Activated naive CD4-positive, alpha-beta T cell treated with anti-CD3 and anti-CD28 coated beads, Interleukin-2, amount 50 U/mL, for 24 hours (primary cell): ENCODE measurements around the gene FMC1.
A peak's percentile ranks its signal among the peaks of the same experiment; 100 is the strongest.
"Not testable (repeated sequence)": the region's sequence is repeated elsewhere in the genome, so short reads cannot be mapped to it uniquely, and the experiment has no call there.

Experiments
- H3K27ac Mint-ChIP-seq: one replicate; pipeline ENCODE4 v1.8.0; 2021; ENCODE audit warnings: mild to moderate bottlenecking, mixed read lengths
- H3K27me3 Mint-ChIP-seq: one replicate; pipeline ENCODE4 v1.8.0; 2021; ENCODE audit warnings: mixed read lengths
- H3K36me3 Mint-ChIP-seq: one replicate; pipeline ENCODE4 v1.8.0; 2021; ENCODE audit warnings: mixed read lengths
- H3K4me1 Mint-ChIP-seq: one replicate; pipeline ENCODE4 v1.8.0; 2021; ENCODE audit warnings: mixed read lengths
- H3K4me3 Mint-ChIP-seq: one replicate; pipeline ENCODE4 v1.8.0; 2021; ENCODE audit warnings: mild to moderate bottlenecking, mixed read lengths
- H3K9me3 Mint-ChIP-seq: one replicate; pipeline ENCODE4 v1.8.0; 2021; ENCODE audit warnings: mixed read lengths

Gene FMC1

DNA sequence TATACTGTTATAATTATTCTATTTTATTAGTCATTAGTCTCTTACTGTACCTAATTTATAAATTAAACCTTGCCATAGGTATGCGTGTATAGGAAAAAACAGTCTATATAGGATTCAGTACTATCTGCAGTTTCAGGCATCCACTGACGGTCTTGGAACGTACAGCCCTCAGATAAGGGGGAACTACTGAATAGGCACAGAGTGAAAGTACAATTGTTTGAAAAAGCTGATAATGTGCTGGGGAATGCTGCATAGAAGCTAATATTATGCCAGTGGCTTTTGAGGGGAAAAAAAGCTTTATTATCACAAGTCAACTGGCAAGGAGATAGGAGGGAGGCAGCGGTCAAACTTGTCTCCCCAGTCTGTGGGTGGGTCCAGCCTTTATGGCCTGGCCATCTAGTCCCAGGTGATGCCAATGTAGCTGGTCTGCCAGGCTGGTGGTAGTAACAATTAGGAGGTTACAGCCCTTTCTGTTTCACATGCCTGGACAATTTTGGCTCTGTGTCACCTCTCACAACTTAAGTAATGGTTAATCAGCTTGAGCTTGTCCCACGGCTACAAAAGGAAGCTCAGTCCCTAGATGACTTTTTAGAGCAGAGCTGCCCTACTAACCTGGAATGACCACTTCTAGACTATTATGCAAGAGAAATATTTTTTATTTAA, 8.3 kb upstream of the FMC1 start:
- Mint-ChIP-seq H3K4me3 (no peak overlapping the region), H3K27me3 (no peaks in the 10 kb centered on the region), H3K4me1 (peaks cover 14% of the 10 kb centered on the region), H3K36me3 (no peaks in the 10 kb centered on the region), H3K27ac (no peak overlapping the region), H3K9me3 (no peaks in the 10 kb centered on the region)

GRCh38 chr7:139333443-139333842, 7.7 kb upstream of the FMC1 start:
- H3K27ac Mint-ChIP-seq, H3K9me3 Mint-ChIP-seq, H3K4me3 Mint-ChIP-seq, H3K27me3 Mint-ChIP-seq, H3K36me3 Mint-ChIP-seq: not testable (repeated sequence)
- H3K4me1 Mint-ChIP-seq = peaks cover 14% of the 10 kb centered on the region

- peaks cover 5% of the 10 kb centered on the region for H3K9me3 Mint-ChIP-seq
- peaks cover 21% of the 10 kb centered on the region for H3K4me1 Mint-ChIP-seq
- H3K27ac Mint-ChIP-seq = peak overlapping the region; percentile 56
- H3K4me3 Mint-ChIP-seq = no peak overlapping the region
- H3K36me3 Mint-ChIP-seq = peaks cover 3% of the 10 kb centered on the region
- H3K27me3 Mint-ChIP-seq = no peaks in the 10 kb centered on the region
Measured at GRCh38 chr7:139334399-139335150, 6.6 kb upstream of the FMC1 start.

DNA sequence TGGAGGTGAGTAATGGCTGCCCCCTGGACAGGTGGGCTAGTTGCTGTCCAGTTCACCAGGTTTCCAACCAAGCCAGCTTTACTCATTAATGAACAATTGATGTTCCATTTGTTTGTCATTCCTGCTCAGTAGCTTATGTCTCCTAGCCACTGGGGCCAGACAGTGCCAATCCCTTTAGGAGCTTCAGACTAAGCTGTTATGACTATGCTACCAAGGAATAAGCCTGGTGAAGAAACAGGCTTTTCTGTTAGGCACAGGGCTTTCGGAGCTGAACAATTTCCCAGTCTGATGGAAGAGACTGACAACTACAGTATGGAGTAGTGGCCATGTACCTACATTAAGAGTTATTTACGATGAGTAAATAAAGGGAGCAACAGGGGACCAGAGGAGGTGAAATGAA, 2.1 kb upstream of the FMC1 start:
- Mint-ChIP-seq H3K27me3 (peaks cover 1% of the 10 kb centered on the region), H3K9me3 (peaks cover 5% of the 10 kb centered on the region), H3K4me1 (peaks cover 30% of the 10 kb centered on the region), H3K4me3 (peak overlapping the region; percentile 98), H3K27ac (peak overlapping the region; percentile 83), H3K36me3 (peaks cover 5% of the 10 kb centered on the region)

DNA sequence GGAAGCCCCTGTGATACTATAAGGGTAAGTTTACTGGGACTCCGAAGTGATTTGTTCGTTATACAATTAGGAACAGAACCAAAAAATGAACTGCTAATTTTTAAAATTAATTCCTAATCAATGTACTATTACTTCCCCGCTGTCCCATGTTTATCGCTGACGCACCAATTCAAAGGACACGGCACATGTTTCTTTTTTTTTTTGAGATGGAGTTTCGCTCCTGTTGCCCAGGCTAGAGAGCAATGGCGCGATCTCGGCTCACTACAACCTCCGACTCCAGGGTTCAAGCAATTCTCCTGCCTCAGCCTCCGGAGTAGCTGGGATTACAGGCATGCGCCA, 1.5 kb upstream of the FMC1 start:
- H3K4me3 Mint-ChIP-seq = peak overlapping the region; percentile 98
- peaks cover 1% of the 10 kb centered on the region for H3K27me3 Mint-ChIP-seq
- peaks cover 6% of the 10 kb centered on the region for H3K36me3 Mint-ChIP-seq
- peaks cover 34% of the 10 kb centered on the region for H3K4me1 Mint-ChIP-seq
- H3K9me3 Mint-ChIP-seq = peaks cover 5% of the 10 kb centered on the region
- H3K27ac Mint-ChIP-seq = peak overlapping the region; percentile 100

DNA sequence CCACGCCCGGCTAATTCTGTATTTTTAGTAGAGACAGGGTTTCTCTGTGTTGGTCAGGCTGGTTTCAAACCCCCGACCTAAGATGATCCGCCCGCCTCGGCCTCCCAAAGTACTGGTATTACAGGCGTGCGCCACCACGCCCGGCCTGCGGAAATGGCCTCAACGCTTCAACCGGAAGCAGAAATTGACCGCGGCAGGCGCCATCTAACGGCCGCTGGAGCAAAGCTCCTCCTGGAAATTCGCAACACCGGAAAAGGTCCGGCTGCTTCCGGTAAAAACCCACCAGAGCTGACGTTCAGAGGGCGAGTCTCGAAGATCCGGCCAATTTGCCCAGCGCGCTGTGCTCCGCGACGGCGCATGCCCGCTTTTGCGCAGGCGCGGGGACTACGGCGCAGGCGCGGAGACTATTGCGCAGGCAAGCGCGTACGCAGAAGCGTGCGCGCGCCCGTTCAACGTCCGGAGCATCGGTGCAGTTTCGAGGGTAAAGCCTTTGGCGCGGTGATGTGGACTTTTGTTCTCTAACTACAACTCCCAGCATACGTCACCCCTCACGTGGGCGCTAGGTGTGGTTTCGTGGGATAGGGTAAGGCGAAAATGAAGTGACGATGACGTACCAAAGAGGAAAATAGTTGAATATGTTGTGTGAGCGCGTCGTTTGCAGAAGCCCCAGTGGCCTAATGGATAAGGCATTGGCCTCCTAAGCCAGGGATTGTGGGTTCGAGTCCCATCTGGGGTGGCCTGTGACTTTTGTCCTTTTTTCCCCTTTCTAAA, 915 bp upstream of the FMC1 start:
- H3K4me3 Mint-ChIP-seq = peak overlapping the region; percentile 98
- H3K27ac Mint-ChIP-seq = peak overlapping the region; percentile 100
- peaks cover 6% of the 10 kb centered on the region for H3K36me3 Mint-ChIP-seq
- peaks cover 1% of the 10 kb centered on the region for H3K27me3 Mint-ChIP-seq
- H3K4me1 Mint-ChIP-seq = peaks cover 38% of the 10 kb centered on the region
- peaks cover 5% of the 10 kb centered on the region for H3K9me3 Mint-ChIP-seq

DNA sequence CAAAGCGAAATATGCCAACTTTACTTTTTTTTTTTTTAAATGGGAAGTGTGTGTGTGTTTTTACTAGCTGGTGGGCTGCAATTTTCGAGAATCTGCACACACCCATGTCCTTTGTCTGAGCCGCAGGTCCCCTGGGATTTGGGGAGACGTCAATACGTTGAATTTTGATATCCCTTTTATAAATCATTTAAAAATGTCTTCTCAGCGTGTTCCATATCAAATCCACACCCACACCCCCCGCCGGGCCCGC, 404 bp upstream of the FMC1 start:
- Mint-ChIP-seq H3K4me3 (peak overlapping the region; percentile 98), H3K36me3 (peaks cover 6% of the 10 kb centered on the region), H3K27me3 (peaks cover 1% of the 10 kb centered on the region), H3K9me3 (peaks cover 5% of the 10 kb centered on the region), H3K4me1 (peaks cover 40% of the 10 kb centered on the region), H3K27ac (peak overlapping the region; percentile 100)

- Mint-ChIP-seq H3K4me3 (peak overlapping the region; percentile 98), H3K36me3 (peaks cover 7% of the 10 kb centered on the region)
Measured at GRCh38 chr7:139341776-139342226, 664 bp downstream of the FMC1 start.

GRCh38 chr7:139345042-139345441, 3.9 kb downstream of the FMC1 start:
- no peak overlapping the region for H3K27ac Mint-ChIP-seq
- peaks cover 15% of the 10 kb centered on the region for H3K36me3 Mint-ChIP-seq
- no peak overlapping the region for H3K4me3 Mint-ChIP-seq
- peaks cover 1% of the 10 kb centered on the region for H3K27me3 Mint-ChIP-seq
- peaks cover 45% of the 10 kb centered on the region for H3K4me1 Mint-ChIP-seq
- H3K9me3 Mint-ChIP-seq = no peaks in the 10 kb centered on the region

More at GRCh38 chr7:139341776-139342226, 664 bp downstream of the FMC1 start:
- Mint-ChIP-seq H3K4me1 (peaks cover 42% of the 10 kb centered on the region), H3K9me3 (peaks cover 5% of the 10 kb centered on the region), H3K27ac (peak overlapping the region; percentile 100), H3K27me3 (peaks cover 1% of the 10 kb centered on the region)

DNA sequence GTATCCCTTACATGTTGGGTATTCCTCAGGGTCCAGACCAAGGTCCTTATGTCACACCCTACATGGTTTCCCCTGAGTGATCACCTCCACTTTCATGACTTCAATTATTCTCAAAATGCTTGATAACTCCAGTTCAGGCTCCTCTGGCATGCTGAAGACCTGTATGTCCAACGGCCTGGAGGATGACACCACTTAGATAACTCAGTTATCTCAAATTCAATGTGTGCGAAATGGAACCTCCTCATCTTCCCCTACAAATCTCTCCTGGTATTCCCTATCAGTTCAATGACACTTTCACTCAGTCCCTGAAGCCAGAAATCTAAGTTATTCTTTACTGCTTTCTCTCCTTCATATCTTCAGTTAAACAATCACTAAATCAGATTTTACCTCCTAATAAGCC, 9.9 kb downstream of the FMC1 start:
- Mint-ChIP-seq H3K27me3 (no peaks in the 10 kb centered on the region), H3K36me3 (peaks cover 22% of the 10 kb centered on the region), H3K4me1 (peaks cover 20% of the 10 kb centered on the region), H3K9me3 (no peaks in the 10 kb centered on the region), H3K27ac (no peak overlapping the region), H3K4me3 (no peak overlapping the region)

GRCh38 chr7:139354729-139355128, 13.6 kb downstream of the FMC1 start:
- Mint-ChIP-seq H3K36me3 (peaks cover 12% of the 10 kb centered on the region), H3K4me3 (no peak overlapping the region), H3K9me3 (no peaks in the 10 kb centered on the region), H3K27ac (no peak overlapping the region), H3K4me1 (peaks cover 26% of the 10 kb centered on the region), H3K27me3 (no peaks in the 10 kb centered on the region)

DNA sequence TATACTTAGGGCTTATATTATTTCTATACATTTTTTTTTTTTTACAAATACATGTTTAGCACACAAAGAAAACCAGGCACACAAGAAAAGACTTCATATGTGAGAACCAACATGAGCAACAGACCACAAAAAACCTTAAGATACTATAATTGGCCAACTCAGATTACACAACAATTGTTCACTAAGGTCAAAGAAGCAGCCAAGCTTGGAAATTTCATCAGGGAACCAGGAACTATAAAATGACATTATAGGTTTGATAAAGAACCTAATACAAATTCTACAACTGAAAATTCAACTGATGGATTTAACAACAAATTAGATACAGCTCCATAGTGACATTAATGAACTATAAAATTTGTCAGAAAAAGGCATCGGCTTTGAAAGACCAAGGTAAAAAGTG, 14.2 kb downstream of the FMC1 start:
- no peak overlapping the region for H3K27ac Mint-ChIP-seq
- peaks cover 26% of the 10 kb centered on the region for H3K4me1 Mint-ChIP-seq
- peaks cover 11% of the 10 kb centered on the region for H3K36me3 Mint-ChIP-seq

DNA sequence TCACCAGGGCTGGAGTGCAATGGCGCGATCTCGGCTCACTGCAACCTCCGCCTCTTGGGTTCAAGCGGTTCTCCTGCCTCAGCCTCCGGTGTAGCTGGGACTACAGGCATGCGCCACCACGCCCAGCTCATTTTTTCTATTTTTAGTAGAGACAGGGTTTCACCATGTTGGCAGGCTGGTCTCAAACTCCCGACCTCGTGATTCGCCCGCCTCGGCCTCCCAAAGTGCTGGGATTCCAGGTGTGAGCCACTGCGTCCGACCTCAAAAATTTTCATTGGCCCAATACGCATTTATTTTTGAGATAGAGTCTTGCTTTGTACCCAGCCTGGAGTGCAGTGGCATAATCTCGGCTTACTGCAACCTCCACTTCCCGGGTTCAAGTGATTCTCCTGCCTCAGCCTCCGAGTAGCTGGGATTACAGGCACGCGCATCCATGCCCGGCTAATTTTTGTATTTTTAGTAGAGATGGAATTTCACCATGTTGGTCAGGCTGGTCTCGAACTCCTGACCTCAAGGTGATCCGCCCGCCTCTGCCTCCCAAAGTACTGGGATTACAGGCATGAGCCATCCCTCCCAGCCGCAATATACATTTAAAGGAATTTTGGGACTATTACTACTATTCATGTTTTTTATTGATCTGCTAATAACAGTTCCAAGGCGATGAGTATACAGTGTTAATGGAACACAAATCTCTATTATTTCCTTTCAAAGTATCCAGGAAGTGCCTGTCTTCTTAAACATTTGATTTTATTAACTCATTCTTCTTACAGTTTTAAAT, 16.8 kb downstream of the FMC1 start:
- H3K36me3 Mint-ChIP-seq, H3K27me3 Mint-ChIP-seq, H3K9me3 Mint-ChIP-seq: not testable (repeated sequence)
- Mint-ChIP-seq H3K27ac (peak overlapping the region; percentile 99), H3K4me3 (peak overlapping the region; percentile 94), H3K4me1 (peaks cover 33% of the 10 kb centered on the region)

More for the DNA sequence above, 14.2 kb downstream of the FMC1 start:
- Mint-ChIP-seq H3K4me3 (no peak overlapping the region), H3K27me3 (no peaks in the 10 kb centered on the region), H3K9me3 (no peaks in the 10 kb centered on the region)

DNA sequence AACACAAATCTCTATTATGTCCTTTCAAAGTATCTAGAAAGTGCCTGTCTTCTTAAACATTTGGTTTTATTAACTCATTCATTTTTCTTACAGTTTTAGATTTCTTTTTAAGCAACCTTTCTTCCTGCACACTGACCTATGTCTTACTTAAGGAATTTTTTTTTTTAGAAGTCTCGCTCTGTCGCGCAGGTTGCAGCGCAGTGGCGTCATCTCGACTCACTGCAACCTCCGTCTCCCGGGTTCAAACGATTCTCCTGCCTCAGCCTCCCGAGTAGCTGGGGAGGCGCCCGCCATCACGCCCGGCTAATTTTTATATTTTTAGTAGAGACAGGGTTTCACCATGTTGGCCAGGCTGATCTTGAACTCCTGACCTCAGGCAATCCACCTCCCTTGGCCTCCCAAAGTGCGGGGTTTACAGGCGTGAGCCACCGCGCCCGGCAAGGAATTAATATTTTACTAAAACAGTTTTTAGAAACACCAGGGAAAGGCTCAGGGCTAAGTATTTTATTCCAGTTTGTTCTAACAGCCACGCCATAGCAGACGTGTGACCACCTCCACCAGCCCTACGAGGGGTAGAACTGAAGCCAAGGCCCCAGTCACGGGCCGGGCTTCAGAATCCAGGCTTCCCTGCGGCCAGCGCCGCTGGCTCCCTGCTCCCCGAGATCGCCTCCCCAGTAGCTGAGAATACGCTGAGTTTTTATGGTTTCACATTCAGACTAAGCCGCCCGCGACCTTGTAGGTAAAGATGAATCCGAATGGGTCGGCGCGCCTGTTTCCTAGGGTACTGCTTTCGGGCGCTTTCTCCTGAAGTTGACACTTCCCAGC, 17.6 kb downstream of the FMC1 start:
- Mint-ChIP-seq H3K9me3 (no peaks in the 10 kb centered on the region), H3K4me3 (peak overlapping the region; percentile 94), H3K27ac (peak overlapping the region; percentile 99), H3K4me1 (peaks cover 41% of the 10 kb centered on the region), H3K27me3 (no peaks in the 10 kb centered on the region), H3K36me3 (peaks cover 5% of the 10 kb centered on the region)
